ENCODE results near the gene ADARB2.
"Not testable (repeated sequence)": the region's sequence is repeated elsewhere in the genome, so short reads cannot be mapped to it uniquely, and the experiment has no call there.

DNA sequence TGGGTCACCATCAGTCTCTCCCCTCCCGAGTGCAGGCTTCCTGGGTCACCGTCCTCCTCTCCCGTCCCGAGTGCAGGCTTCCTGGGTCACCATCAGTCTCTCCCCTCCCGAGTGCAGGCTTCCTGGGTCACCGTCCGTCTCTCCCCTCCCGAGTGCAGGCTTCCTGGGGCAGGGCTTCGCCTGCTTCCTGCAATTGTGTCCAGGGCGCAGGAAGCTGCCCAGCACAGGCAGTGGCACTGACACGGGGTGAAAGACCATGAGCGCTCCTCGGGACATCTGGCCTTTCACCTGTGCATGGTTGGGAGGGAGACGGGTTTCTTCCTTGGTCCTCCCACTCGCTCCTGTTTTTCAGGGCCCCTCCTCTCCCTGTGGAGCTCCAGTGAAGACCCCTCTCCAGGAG lies 339.2 kb downstream of the ADARB2 start:
- TF ChIP-seq POLR2AphosphoS5 (IDR thresholded peaks at IDR 0.05; ENCODE audit: low read depth); ZNF331 (CRISPR knock-in tag; IDR thresholded peaks at IDR 0.05; ENCODE audit: low read depth); EZH2 (IDR thresholded peaks at IDR 0.05; ENCODE audit: low read depth, unreplicated experiment); JUNB (IDR thresholded peaks at IDR 0.05; ENCODE audit: unreplicated experiment); CREB1 (CRISPR knock-in tag; IDR thresholded peaks at IDR 0.05; ENCODE audit: low read depth); EZH2phosphoT487 (IDR thresholded peaks at IDR 0.05; ENCODE audit: unreplicated experiment); ZNF114 (CRISPR knock-in tag; IDR thresholded peaks at IDR 0.05): not testable (repeated sequence)
- TF ChIP-seq, protein P1, sequence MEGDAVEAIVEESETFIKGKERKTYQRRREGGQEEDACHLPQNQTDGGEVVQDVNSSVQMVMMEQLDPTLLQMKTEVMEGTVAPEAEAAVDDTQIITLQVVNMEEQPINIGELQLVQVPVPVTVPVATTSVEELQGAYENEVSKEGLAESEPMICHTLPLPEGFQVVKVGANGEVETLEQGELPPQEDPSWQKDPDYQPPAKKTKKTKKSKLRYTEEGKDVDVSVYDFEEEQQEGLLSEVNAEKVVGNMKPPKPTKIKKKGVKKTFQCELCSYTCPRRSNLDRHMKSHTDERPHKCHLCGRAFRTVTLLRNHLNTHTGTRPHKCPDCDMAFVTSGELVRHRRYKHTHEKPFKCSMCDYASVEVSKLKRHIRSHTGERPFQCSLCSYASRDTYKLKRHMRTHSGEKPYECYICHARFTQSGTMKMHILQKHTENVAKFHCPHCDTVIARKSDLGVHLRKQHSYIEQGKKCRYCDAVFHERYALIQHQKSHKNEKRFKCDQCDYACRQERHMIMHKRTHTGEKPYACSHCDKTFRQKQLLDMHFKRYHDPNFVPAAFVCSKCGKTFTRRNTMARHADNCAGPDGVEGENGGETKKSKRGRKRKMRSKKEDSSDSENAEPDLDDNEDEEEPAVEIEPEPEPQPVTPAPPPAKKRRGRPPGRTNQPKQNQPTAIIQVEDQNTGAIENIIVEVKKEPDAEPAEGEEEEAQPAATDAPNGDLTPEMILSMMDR (conservative IDR thresholded peaks at IDR 0.05; ENCODE audit: low read depth in 2 of 2), result not testable (repeated sequence)
- TF ChIP-seq, protein P2, sequence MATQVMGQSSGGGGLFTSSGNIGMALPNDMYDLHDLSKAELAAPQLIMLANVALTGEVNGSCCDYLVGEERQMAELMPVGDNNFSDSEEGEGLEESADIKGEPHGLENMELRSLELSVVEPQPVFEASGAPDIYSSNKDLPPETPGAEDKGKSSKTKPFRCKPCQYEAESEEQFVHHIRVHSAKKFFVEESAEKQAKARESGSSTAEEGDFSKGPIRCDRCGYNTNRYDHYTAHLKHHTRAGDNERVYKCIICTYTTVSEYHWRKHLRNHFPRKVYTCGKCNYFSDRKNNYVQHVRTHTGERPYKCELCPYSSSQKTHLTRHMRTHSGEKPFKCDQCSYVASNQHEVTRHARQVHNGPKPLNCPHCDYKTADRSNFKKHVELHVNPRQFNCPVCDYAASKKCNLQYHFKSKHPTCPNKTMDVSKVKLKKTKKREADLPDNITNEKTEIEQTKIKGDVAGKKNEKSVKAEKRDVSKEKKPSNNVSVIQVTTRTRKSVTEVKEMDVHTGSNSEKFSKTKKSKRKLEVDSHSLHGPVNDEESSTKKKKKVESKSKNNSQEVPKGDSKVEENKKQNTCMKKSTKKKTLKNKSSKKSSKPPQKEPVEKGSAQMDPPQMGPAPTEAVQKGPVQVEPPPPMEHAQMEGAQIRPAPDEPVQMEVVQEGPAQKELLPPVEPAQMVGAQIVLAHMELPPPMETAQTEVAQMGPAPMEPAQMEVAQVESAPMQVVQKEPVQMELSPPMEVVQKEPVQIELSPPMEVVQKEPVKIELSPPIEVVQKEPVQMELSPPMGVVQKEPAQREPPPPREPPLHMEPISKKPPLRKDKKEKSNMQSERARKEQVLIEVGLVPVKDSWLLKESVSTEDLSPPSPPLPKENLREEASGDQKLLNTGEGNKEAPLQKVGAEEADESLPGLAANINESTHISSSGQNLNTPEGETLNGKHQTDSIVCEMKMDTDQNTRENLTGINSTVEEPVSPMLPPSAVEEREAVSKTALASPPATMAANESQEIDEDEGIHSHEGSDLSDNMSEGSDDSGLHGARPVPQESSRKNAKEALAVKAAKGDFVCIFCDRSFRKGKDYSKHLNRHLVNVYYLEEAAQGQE (IDR thresholded peaks at IDR 0.05; ENCODE audit: unreplicated experiment), result not testable (repeated sequence)
